Neural progenitor cell (in vitro differentiated cells): Measurements from ENCODE around the gene ZHX3. TPM values are rescaled to one million over a fixed set of nuclear protein-coding genes. Genes with fewer than 3 reads are reported as not detected.

Experiments
- DNase-seq: peaks from one replicate; pipeline ENCODE4 v3.0.0-alpha.2; 2016; ENCODE audit warnings: low spot score
- H2AFZ ChIP-seq: fragments of 200-600 bp; sonication (generic); replicated peaks from 2 replicates; pipeline ENCODE4 v1.6.1; 2016; ENCODE audit warnings: antibody characterized with exemption
- H3F3A ChIP-seq: fragments of 200-600 bp; sonication (generic); 2 replicates; pipeline ENCODE4 v1.6.1; 2016; ENCODE audit warnings: antibody characterized with exemption, low read depth
- H3K27ac ChIP-seq: fragments of 200-600 bp; sonication (generic); 2 replicates; pipeline ENCODE4 v1.5.1; 2016; ENCODE audit warnings: mild to moderate bottlenecking
- H3K27me3 ChIP-seq: fragments of 200-600 bp; sonication (generic); 2 replicates; pipeline ENCODE4 v1.6.1; 2016; ENCODE audit warnings: mild to moderate bottlenecking, moderate library complexity
- H3K36me3 ChIP-seq: fragments of 200-600 bp; sonication (generic); 2 replicates; pipeline ENCODE4 v1.5.1; 2016
- H3K4me1 ChIP-seq: fragments of 200-600 bp; sonication (generic); 2 replicates; pipeline ENCODE4 v1.6.1; 2016; ENCODE audit warnings: mixed run types
- H3K4me2 ChIP-seq: fragments of 200-600 bp; sonication (generic); 2 replicates; pipeline ENCODE4 v1.6.1; 2016
- H3K4me3 ChIP-seq: fragments of 200-600 bp; sonication (generic); 2 replicates; pipeline ENCODE4 v1.5.1; 2016
- H3K79me2 ChIP-seq: fragments of 200-600 bp; sonication (generic); 2 replicates; pipeline ENCODE4 v1.6.1; 2016; ENCODE audit warnings: low read depth
- H3K9ac ChIP-seq: fragments of 200-600 bp; sonication (generic); 2 replicates; pipeline ENCODE4 v1.6.1; 2016
- H3K9me3 ChIP-seq: fragments of 200-600 bp; sonication (generic); 2 replicates; pipeline ENCODE4 v1.5.1; 2016; ENCODE audit warnings: low read depth
- H4K20me1 ChIP-seq: fragments of 200-600 bp; sonication (generic); 2 replicates; pipeline ENCODE4 v1.6.1; 2016; ENCODE audit warnings: low read depth
- H3K27ac Mint-ChIP-seq: 3 replicates; pipeline ENCODE4 v1.8.0; 2021; ENCODE audit warnings: mixed read lengths
- H3K27me3 Mint-ChIP-seq: 2 replicates; pipeline ENCODE4 v1.8.0; 2022; ENCODE audit warnings: low read depth, mild to moderate bottlenecking, inconsistent platforms, moderate library complexity, mixed read lengths; ENCODE audit not compliant: insufficient read depth
- H3K36me3 Mint-ChIP-seq: 3 replicates; pipeline ENCODE4 v1.8.0; 2021; ENCODE audit warnings: mixed read lengths
- H3K4me1 Mint-ChIP-seq: 3 replicates; pipeline ENCODE4 v1.8.0; 2021; ENCODE audit warnings: mixed read lengths
- H3K4me3 Mint-ChIP-seq: 3 replicates; pipeline ENCODE4 v1.8.0; 2021; ENCODE audit warnings: mild to moderate bottlenecking, moderate library complexity, mixed read lengths
- H3K9me3 Mint-ChIP-seq: 3 replicates; pipeline ENCODE4 v1.8.0; 2020; ENCODE audit warnings: mixed read lengths
- EZH2 ChIP-seq: fragments of 200-600 bp; sonication (generic); IDR thresholded peaks from 2 replicates; pipeline ENCODE4 v1.6.1; 2017; ENCODE audit warnings: antibody characterized with exemption, mild to moderate bottlenecking, moderate library complexity
- EZH2phosphoT487 ChIP-seq: fragments of 200-600 bp; sonication (generic); IDR thresholded peaks from 2 replicates; pipeline ENCODE4 v1.6.1; 2017; ENCODE audit warnings: antibody characterized with exemption
- total RNA-seq: library from RNA; depleted of rRNA; stranded (reverse); fragments of >200 nt; gene quantifications from 2 replicates; pipeline ENCODE4 v1.2.3, GENCODE V29; 2015; ENCODE audit warnings: low replicate concordance
- TF ChIP-seq, protein P1 (sequence below): fragments of 200-600 bp; sonication (generic); IDR thresholded peaks from 2 replicates; pipeline ENCODE4 v1.5.1; 2017; ENCODE audit warnings: antibody characterized with exemption, mild to moderate bottlenecking

Gene ZHX3
- total RNA-seq, 1 donor from 2014 or later: 6.8 TPM

GRCh38 chr20:41350408-41350962, 33.0 kb upstream of the ZHX3 start:
- no peak overlapping the region for H3K27ac Mint-ChIP-seq
- Histone ChIP-seq H3K4me2 (no peak overlapping the region), H3K79me2 (no peaks in the 10 kb centered on the region), H3K36me3 (no peaks in the 10 kb centered on the region), H3K4me3 (no peak overlapping the region), H3K9me3 (no peaks in the 10 kb centered on the region), H3K27ac (no peak overlapping the region), H3K9ac (no peak overlapping the region), H3F3A (no peaks in the 10 kb centered on the region), H3K27me3 (no peaks in the 10 kb centered on the region), H2AFZ (no peak overlapping the region), H3K4me1 (peaks cover 4% of the 10 kb centered on the region), H4K20me1 (no peaks in the 10 kb centered on the region)
- H3K4me3 Mint-ChIP-seq: no peak overlapping the region
- TF ChIP-seq EZH2phosphoT487 (no peak), EZH2 (no peak)
- TF ChIP-seq, protein P1, sequence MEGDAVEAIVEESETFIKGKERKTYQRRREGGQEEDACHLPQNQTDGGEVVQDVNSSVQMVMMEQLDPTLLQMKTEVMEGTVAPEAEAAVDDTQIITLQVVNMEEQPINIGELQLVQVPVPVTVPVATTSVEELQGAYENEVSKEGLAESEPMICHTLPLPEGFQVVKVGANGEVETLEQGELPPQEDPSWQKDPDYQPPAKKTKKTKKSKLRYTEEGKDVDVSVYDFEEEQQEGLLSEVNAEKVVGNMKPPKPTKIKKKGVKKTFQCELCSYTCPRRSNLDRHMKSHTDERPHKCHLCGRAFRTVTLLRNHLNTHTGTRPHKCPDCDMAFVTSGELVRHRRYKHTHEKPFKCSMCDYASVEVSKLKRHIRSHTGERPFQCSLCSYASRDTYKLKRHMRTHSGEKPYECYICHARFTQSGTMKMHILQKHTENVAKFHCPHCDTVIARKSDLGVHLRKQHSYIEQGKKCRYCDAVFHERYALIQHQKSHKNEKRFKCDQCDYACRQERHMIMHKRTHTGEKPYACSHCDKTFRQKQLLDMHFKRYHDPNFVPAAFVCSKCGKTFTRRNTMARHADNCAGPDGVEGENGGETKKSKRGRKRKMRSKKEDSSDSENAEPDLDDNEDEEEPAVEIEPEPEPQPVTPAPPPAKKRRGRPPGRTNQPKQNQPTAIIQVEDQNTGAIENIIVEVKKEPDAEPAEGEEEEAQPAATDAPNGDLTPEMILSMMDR: no peak
- H3K27me3 Mint-ChIP-seq: no peaks in the 10 kb centered on the region
- no peak for DNase-seq
- no peaks in the 10 kb centered on the region for H3K9me3 Mint-ChIP-seq
- no peaks in the 10 kb centered on the region for H3K36me3 Mint-ChIP-seq
- H3K4me1 Mint-ChIP-seq: peaks cover 10% of the 10 kb centered on the region

GRCh38 chr20:41349943-41350342, 32.4 kb upstream of the ZHX3 start:
- peaks cover 10% of the 10 kb centered on the region for H3K4me1 Mint-ChIP-seq
- Histone ChIP-seq H3K4me3 (no peak overlapping the region), H3K27me3 (no peaks in the 10 kb centered on the region), H3F3A (no peaks in the 10 kb centered on the region), H3K4me1 (peaks cover 4% of the 10 kb centered on the region), H2AFZ (no peak overlapping the region), H3K9ac (no peak overlapping the region), H3K4me2 (no peak overlapping the region), H3K27ac (no peak overlapping the region), H3K36me3 (no peaks in the 10 kb centered on the region), H4K20me1 (no peaks in the 10 kb centered on the region), H3K9me3 (no peaks in the 10 kb centered on the region), H3K79me2 (no peaks in the 10 kb centered on the region)
- H3K9me3 Mint-ChIP-seq: no peaks in the 10 kb centered on the region
- no peak overlapping the region for H3K27ac Mint-ChIP-seq
- DNase-seq: no peak
- H3K36me3 Mint-ChIP-seq: no peaks in the 10 kb centered on the region
- TF ChIP-seq, protein P1: no peak
- TF ChIP-seq EZH2phosphoT487: no peak
- TF ChIP-seq EZH2: no peak
- H3K4me3 Mint-ChIP-seq: no peak overlapping the region
- peaks cover 3% of the 10 kb centered on the region for H3K27me3 Mint-ChIP-seq

DNA sequence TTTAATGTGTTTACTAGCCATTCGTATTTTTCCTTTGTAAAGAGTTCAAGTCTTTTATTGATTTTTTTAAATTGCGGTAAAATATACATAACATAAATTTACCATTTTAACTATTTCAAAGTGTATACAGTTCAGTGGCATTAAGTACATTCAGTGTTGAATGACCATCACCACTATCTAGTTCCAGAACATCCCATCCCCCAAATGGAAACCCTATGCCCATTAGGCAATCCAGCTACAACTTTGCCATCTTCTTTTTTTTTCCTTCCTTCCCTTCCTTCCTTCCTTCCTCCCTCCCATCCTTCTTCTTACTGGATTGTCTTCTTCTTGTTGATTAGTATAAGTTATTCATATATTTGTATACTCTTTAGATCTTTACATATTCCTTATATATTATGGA, 31.7 kb upstream of the ZHX3 start:
- Mint-ChIP-seq H3K27ac (no peak overlapping the region), H3K9me3 (no peaks in the 10 kb centered on the region), H3K4me3 (no peak overlapping the region), H3K36me3 (no peaks in the 10 kb centered on the region), H3K27me3 (peaks cover 3% of the 10 kb centered on the region), H3K4me1 (peaks cover 10% of the 10 kb centered on the region)
- Histone ChIP-seq H3K9ac (no peak overlapping the region), H3K4me2 (no peak overlapping the region), H3K4me3 (no peak overlapping the region), H2AFZ (no peak overlapping the region), H4K20me1 (no peaks in the 10 kb centered on the region), H3K36me3 (no peaks in the 10 kb centered on the region), H3K4me1 (peaks cover 4% of the 10 kb centered on the region), H3K9me3 (no peaks in the 10 kb centered on the region), H3F3A (no peaks in the 10 kb centered on the region), H3K27me3 (no peaks in the 10 kb centered on the region), H3K27ac (no peak overlapping the region), H3K79me2 (no peaks in the 10 kb centered on the region)
- DNase-seq: no peak
- TF ChIP-seq, protein P1: no peak
- no peak for TF ChIP-seq EZH2phosphoT487
- no peak for TF ChIP-seq EZH2
